ENCODE measurements around the gene POLR2M.

POLR2M gene

GRCh38 chr15:57692709-57693108, 13.8 kb upstream of the POLR2M start:
- no peak for DNase-seq

DNA sequence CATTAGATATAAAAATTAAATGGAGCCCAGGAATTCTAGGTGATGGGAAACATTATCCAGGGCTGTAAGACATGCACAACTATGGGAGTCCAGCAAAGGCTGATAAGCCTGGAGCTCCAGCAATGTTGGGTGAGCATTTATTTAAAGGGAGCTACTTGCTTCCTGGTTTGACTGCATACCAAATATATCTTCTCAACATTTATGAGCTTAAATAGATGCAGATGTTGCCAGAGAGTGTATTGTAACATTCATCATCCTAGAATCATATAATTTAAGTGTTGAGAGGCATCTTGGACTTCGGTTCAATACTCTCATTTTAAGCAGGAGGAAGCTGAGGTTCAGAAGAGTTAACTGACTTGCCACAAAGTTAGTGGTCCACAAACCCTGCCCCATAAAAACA, 12.2 kb upstream of the POLR2M start:
- DNase-seq, result no peak

DNA sequence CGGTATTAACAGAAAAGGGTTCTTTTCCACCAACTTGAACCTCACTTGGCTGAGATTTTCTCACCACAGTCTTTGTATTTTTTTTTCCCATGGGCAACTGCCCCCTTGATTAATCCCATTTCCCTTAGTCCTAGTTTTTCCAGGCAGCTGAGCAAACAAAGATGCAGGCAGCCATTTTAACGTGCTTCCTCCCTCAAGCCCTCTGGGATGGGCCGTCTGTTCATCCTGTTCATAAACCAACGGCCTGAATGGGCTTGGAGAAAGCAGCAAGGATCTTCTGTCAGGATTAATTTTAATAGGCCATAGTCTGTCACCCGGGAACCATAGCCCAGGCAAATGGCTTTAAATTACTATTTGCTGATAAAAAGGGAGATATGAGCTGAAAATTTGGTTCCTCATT, 10.4 kb upstream of the POLR2M start:
- DNase-seq, result no peak

DNA sequence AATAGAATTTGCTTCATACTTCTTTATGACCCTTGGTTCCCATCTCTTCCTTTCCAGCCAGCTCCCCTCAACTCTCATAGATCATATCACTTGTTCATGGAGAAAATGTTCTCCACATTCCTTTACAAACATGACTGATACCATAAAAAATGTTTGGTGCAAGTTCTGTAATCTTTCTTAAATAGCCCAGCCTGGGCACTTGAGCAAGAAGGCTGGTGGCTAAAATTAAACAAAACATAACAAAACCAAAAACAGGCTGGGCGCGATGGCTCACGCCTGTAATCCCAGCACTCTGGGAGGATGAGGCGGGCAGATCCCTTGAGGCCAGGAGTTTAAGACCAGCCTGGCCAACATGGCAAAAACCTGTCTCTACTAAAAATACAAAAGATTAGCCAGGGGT, 8.9 kb upstream of the POLR2M start:
- no peak for DNase-seq

DNA sequence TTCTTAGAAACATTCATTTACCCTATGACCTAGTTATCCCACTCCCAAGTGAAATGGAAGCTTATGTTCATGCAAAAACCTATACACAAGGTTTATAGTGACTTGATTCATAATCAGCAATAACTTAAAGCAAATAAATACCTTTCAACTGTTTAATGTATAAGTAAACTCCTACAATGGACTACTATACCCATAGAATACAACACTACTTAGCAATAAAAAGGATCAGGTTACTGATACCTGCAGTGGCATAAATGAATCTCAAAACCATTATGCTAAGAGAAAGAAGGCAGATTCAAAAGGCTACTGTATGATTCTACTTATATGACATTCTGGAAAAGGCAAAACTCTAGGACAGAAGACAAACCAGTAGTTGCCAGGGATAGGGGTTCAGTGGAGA, 8.3 kb upstream of the POLR2M start:
- no peak for DNase-seq

DNA sequence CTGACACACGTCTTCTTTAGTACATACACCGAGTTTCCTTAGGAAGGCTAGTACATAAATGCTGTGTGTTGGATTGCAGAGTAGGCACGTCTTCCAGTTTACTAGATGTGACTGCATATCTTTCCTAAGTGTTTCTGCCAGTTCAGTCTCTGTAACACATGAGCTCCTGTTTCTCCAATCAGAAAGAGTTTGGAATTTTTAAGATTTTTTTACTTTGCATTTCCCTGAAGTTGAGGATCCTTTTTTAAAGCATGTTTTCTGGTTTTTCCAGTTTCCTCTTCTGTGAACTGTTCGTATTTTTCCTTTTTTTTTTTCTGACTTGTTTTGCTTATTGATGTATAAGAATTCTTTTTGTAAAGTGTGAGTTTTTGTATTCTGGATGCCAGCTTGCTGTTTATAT, 7.5 kb upstream of the POLR2M start:
- no peak for DNase-seq

DNA sequence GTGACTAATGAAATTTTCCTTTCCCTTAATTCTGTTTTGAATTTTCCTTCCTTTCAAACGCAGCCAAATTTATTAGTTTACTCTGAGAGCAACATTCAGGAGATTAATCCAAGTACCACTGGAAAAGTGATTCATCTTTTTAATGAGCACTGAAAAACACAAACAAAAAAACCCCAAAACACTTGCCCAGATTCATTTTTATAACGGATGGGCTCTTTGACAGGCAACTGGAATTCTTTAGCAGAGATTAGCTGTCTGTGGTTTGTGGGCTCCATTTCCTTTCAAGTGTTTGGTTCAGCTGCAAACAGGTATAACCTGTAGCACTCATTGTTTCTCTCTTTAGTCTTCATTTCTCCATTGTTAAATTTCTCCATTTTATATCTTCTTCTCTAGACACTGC, 3.1 kb upstream of the POLR2M start:
- no peak for DNase-seq

GRCh38 chr15:57704441-57704840, 2.1 kb upstream of the POLR2M start:
- no peak for DNase-seq

- DNase-seq, result peak; percentile 31
Observed at GRCh38 chr15:57705746-57706404, 639 bp upstream of the POLR2M start.

- no peak for DNase-seq
Observed at GRCh38 chr15:57708047-57708446, 1.5 kb downstream of the POLR2M start.

- no peak for DNase-seq
Observed at GRCh38 chr15:57718309-57718708, 11.8 kb downstream of the POLR2M start.

- no peak for DNase-seq
Observed at GRCh38 chr15:57720867-57721266, 14.4 kb downstream of the POLR2M start.

GRCh38 chr15:57726411-57726810, 19.9 kb downstream of the POLR2M start:
- no peak for DNase-seq

GRCh38 chr15:57727031-57727430, 20.5 kb downstream of the POLR2M start:
- DNase-seq, result no peak

- DNase-seq, result no peak
Observed at GRCh38 chr15:57728436-57728835, 21.9 kb downstream of the POLR2M start.

- DNase-seq, result no peak
Observed at GRCh38 chr15:57730876-57731275, 24.4 kb downstream of the POLR2M start.

GRCh38 chr15:57731530-57732103, 25.1 kb downstream of the POLR2M start:
- no peak for DNase-seq

GRCh38 chr15:57732526-57733331, 26.2 kb downstream of the POLR2M start:
- peak; percentile 42 for DNase-seq

GRCh38 chr15:57734860-57735259, 28.3 kb downstream of the POLR2M start:
- DNase-seq, result no peak

DNA sequence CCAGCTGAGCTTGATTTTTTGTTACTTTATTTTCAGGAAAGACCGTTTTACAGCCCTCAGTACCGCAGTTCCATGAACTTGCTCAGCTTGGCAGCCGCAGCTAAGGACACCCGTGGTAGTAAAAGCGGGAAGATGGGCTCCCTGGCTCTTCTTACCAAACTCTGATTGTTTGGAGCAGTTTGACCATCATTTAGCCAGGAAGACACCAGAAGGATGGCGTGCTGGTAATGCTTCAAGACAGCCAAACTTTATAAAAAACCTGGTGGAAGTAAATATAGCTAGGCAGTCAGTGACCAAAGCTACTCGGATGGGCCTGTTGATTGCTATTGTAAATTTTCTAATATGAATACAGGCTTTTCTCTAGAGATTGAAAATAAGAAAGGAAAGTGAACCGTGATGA, 28.9 kb downstream of the POLR2M start:
- no peak for DNase-seq

GRCh38 chr15:57735891-57736290, 29.4 kb downstream of the POLR2M start:
- no peak for DNase-seq

DNA sequence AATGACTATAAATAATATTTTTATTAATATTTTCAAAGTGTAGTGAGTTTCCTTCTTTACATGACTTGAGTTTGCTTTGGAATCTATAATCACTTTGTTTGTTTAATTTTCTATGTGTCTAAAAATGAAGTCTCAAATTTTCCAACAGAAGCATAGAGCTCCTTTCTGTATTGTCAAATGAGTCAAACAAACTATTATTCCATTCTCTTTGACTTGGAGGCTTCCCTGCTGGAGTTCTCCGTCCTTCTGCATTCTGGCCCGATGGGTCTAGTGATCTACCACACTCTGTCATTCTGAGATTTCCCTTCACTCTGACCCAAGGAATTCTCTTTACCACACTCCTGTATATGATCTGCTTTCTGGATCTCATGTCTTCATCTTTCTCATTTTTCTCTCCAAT, 30.1 kb downstream of the POLR2M start:
- no peak for DNase-seq

DNA sequence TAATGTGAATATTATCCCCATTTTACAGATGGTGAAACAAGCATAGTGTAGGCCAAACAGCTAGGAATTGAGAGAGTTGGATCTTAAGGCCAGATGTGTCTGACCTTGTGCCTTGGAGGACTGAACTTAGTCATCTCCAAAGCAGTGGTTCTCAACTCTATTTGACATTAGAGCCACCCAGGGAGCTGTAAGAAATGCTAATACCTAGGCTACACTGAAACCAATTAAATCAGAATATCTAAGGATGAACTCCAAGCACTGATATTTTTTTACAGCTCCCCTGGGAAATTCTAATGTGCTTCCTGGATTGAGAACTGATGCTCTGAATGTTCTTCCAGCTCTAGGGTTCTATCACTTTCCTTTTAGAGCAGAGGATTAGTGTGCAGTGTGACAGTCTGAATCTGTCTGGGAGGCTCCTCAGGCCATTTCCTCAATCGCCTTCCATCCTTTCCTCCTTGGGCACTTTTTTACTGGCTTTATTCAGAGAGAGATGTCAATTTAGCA, 32.3 kb downstream of the POLR2M start:
- no peak for DNase-seq

DNA sequence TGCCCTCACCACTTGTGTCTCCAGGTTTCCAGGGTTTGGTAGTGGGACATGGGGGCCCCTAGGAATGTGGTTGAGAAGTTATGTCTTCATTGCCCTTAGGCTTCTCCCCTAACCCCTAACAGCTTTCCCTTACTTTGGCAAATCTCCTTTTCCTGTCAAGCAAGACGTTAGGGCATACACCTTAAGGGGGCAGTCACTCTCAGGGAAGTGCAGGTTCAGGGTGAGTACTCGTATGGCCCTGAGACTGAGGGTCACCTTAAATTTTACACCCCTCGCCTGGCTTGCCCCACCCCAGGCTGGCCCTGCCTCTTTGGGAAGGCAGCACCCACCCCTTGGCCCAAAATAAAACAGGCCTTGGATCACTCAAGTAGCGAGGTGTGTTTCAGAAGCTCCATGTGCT, 33.5 kb downstream of the POLR2M start:
- DNase-seq, result no peak
